HG02981 (cell line): Measurements from ENCODE around the gene LTK.

Experiments
- ATAC-seq: cut with Tn5 transposase; IDR thresholded peaks from one replicate; pipeline ENCODE4 v1.9.1; 2021; ENCODE audit warnings: mild to moderate bottlenecking, moderate library complexity; ENCODE audit not compliant: unreplicated experiment

The LTK gene

GRCh38 chr15:41499109-41499851 is 14.3 kb downstream of the LTK start:
- no peak for ATAC-seq

GRCh38 chr15:41498657-41499056 is 15.0 kb downstream of the LTK start:
- ATAC-seq = no peak

- no peak for ATAC-seq
Observed at GRCh38 chr15:41495736-41496599, 17.7 kb downstream of the LTK start.

- no peak for ATAC-seq
Observed at GRCh38 chr15:41494922-41495735, 18.5 kb downstream of the LTK start.

GRCh38 chr15:41494190-41494921 is 19.3 kb downstream of the LTK start:
- peak; percentile 3 for ATAC-seq

- ATAC-seq = peak; percentile 10
Observed at GRCh38 chr15:41493902-41494189, 19.8 kb downstream of the LTK start.

- peak; percentile 71 for ATAC-seq
Observed at GRCh38 chr15:41493205-41493901, 20.3 kb downstream of the LTK start, which contains the start of gene ITPKA. Gene ITPKA, plus strand, starts transcription at chr15:41493874. Its CDS starts 54 bp downstream, at chr15:41493928.

GRCh38 chr15:41492597-41493204 is 20.9 kb downstream of the LTK start:
- ATAC-seq = no peak

- ATAC-seq = no peak
Observed at GRCh38 chr15:41491889-41492288, 21.7 kb downstream of the LTK start.

- ATAC-seq = no peak
Observed at GRCh38 chr15:41490355-41490754, 23.3 kb downstream of the LTK start.

GRCh38 chr15:41489641-41490040 is 24.0 kb downstream of the LTK start:
- ATAC-seq = no peak

GRCh38 chr15:41487802-41488201 is 25.8 kb downstream of the LTK start:
- no peak for ATAC-seq

- no peak for ATAC-seq
Observed at GRCh38 chr15:41487381-41487780, 26.2 kb downstream of the LTK start.

GRCh38 chr15:41486286-41486685 is 27.3 kb downstream of the LTK start:
- no peak for ATAC-seq

- ATAC-seq = no peak
Observed at GRCh38 chr15:41484937-41485625, 28.5 kb downstream of the LTK start.

- no peak for ATAC-seq
Observed at GRCh38 chr15:41483519-41483918, 30.1 kb downstream of the LTK start.

- no peak for ATAC-seq
Observed at GRCh38 chr15:41483115-41483514, 30.5 kb downstream of the LTK start.

- no peak for ATAC-seq
Observed at GRCh38 chr15:41482110-41482877, 31.3 kb downstream of the LTK start.
